Activated T-cell treated with anti-CD3 and anti-CD28 coated beads, Interleukin-2, amount 50 U/mL, for 4 hours (primary cell): Measurements from ENCODE around the gene LIN7B. TPM values are rescaled to one million over a fixed set of nuclear protein-coding genes. Genes with fewer than 3 reads are reported as not detected.

Experiments used
- total RNA-seq, 3 donors: library from RNA; stranded (reverse); gene quantifications; one replicate each; pipeline ENCODE4 v1.2.1, GENCODE V29; 2021

Gene LIN7B
- total RNA-seq, 3 donors from 2014 or later = 4.0 to 6.3 (median 4.2) TPM

Other genes with a start within 250 kb of the LIN7B start
- 1 to 10 TPM; 4.1 to 4.6 (median 4.6) TPM for gene PLEKHA4, start 245.8 kb upstream of the LIN7B start, total RNA-seq
- gene PPP1R15A, start 241.9 kb upstream of the LIN7B start, total RNA-seq = 100 to 1,000 TPM in 2 of 3 donors, 10 to 100 TPM in 1; 76.0 to 134 (median 110) TPM
- gene TULP2, start 215.6 kb upstream of the LIN7B start, total RNA-seq = under 1 TPM in 1 of 3 donors, not detected in 2; 0.69 TPM
- 10 to 100 TPM; 88.5 to 90.0 (median 89.3) TPM for gene NUCB1, start 214.1 kb upstream of the LIN7B start, total RNA-seq
- gene DHDH, start 180.7 kb upstream of the LIN7B start, total RNA-seq = not detected
- 100 to 1,000 TPM; 200 to 250 (median 203) TPM for gene BAX, start 159.5 kb upstream of the LIN7B start, total RNA-seq
- 1,000 to 10,000 TPM in 2 of 3 donors, 100 to 1,000 TPM in 1; 996 to 1,080 (median 1,001) TPM for gene FTL, start 149.1 kb upstream of the LIN7B start, total RNA-seq
- gene GYS1, start 121.1 kb upstream of the LIN7B start, total RNA-seq = 10 to 100 TPM; 34.5 to 41.1 (median 35.5) TPM
- 100 to 1,000 TPM; 208 to 257 (median 230) TPM for gene RUVBL2, start 120.5 kb upstream of the LIN7B start, total RNA-seq
- not detected for gene LHB, start 97.3 kb upstream of the LIN7B start, total RNA-seq
- not detected for gene CGB3, start 90.0 kb upstream of the LIN7B start, total RNA-seq
- not detected for gene CGB2, start 82.5 kb upstream of the LIN7B start, total RNA-seq
- not detected for gene CGB1, start 77.5 kb upstream of the LIN7B start, total RNA-seq
- not detected for gene CGB5, start 70.5 kb upstream of the LIN7B start, total RNA-seq
- gene CGB8, start 65.3 kb upstream of the LIN7B start, total RNA-seq = not detected
- not detected for gene CGB7, start 56.6 kb upstream of the LIN7B start, total RNA-seq
- gene NTF4, start 49.6 kb upstream of the LIN7B start, total RNA-seq = not detected
- not detected for gene KCNA7, start 41.7 kb upstream of the LIN7B start, total RNA-seq
- 100 to 1,000 TPM; 278 to 294 (median 283) TPM for gene SNRNP70, start 28.9 kb upstream of the LIN7B start, total RNA-seq
- 1 to 10 TPM; 1.5 to 2.9 (median 2.6) TPM for gene C19orf73, start 4.8 kb downstream of the LIN7B start, total RNA-seq
- 1 to 10 TPM; 3.4 to 5.0 (median 4.0) TPM for gene PPFIA3, start 5.2 kb downstream of the LIN7B start, total RNA-seq
- not detected for gene HRC, start 41.0 kb downstream of the LIN7B start, total RNA-seq
- gene TRPM4, start 43.4 kb downstream of the LIN7B start, total RNA-seq = under 1 TPM; 0.37 to 0.43 (median 0.38) TPM
- gene SLC6A16, start 210.8 kb downstream of the LIN7B start, total RNA-seq = under 1 TPM; 0.20 to 0.92 (median 0.29) TPM
- 100 to 1,000 TPM in 2 of 3 donors, 10 to 100 TPM in 1; 99.6 to 116 (median 106) TPM for gene CD37, start 221.0 kb downstream of the LIN7B start, total RNA-seq
- gene TEAD2, start 248.0 kb downstream of the LIN7B start, total RNA-seq = under 1 TPM in 2 of 3 donors, not detected in 1; 0.16 to 0.33 TPM
- gene DKKL1, start 249.5 kb downstream of the LIN7B start, total RNA-seq = not detected